ENCODE results near the gene TSHZ1.

TSHZ1 gene

GRCh38 chr18:75192899-75193298, 17.7 kb upstream of the TSHZ1 start:
- POLR2A ChIA-PET = no interaction called here
- DNase-seq (ENCODE audit: extremely low spot score) = no peak
- TF ChIP-seq CTCF (IDR thresholded peaks at IDR 0.05; ENCODE audit: control extremely low read depth, extremely low read depth, low read depth, missing control alignments) = no peak
- CTCF ChIA-PET = no interaction called here

GRCh38 chr18:75198036-75198435, 12.6 kb upstream of the TSHZ1 start:
- CTCF ChIA-PET = interaction anchor here (1.8 kb wide), 1 partner anchor 12 kb away, joined by 5 read pairs; no protein-coding TSS in a partner anchor
- no peak for DNase-seq (ENCODE audit: extremely low spot score)
- no peak for TF ChIP-seq CTCF (IDR thresholded peaks at IDR 0.05; ENCODE audit: control extremely low read depth, extremely low read depth, low read depth, missing control alignments)
- POLR2A ChIA-PET = no interaction called here

GRCh38 chr18:75199327-75199726, 11.3 kb upstream of the TSHZ1 start:
- TF ChIP-seq CTCF (IDR thresholded peaks at IDR 0.05; ENCODE audit: control extremely low read depth, extremely low read depth, low read depth, missing control alignments) = no peak
- ChIA-PET CTCF (interaction anchor here (1.8 kb wide), 1 partner anchor 13 kb away, joined by 5 read pairs; no protein-coding TSS in a partner anchor), POLR2A (no interaction called here)
- DNase-seq (ENCODE audit: extremely low spot score) = no peak

DNA sequence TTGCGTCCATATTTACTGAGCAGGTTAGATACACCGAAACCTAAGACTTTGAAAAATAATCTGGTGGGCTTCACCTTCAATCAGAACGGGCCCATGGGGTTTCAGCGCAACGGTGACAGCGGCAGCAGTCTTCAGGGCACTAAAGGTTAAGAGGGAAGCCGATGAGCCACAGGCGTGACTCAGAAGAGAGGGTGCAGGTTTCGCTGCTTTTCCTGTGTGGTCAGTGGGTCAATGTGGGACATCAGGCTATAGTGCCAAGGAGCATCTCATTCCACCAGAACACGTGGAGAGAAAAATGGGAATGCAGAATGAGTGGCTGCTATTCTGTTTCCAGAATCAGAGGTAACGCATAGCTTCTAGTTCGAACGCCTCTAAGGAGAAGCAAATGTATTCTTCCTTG, 10.5 kb upstream of the TSHZ1 start:
- ChIA-PET POLR2A (no interaction called here), CTCF (no interaction called here)
- no peak for DNase-seq (ENCODE audit: extremely low spot score)
- no peak for TF ChIP-seq CTCF (IDR thresholded peaks at IDR 0.05; ENCODE audit: control extremely low read depth, extremely low read depth, low read depth, missing control alignments)

GRCh38 chr18:75200605-75201280, 9.9 kb upstream of the TSHZ1 start:
- no peak for TF ChIP-seq CTCF (IDR thresholded peaks at IDR 0.05; ENCODE audit: control extremely low read depth, extremely low read depth, low read depth, missing control alignments)
- CTCF ChIA-PET = no interaction called here
- POLR2A ChIA-PET = no interaction called here
- no peak for DNase-seq (ENCODE audit: extremely low spot score)

DNA sequence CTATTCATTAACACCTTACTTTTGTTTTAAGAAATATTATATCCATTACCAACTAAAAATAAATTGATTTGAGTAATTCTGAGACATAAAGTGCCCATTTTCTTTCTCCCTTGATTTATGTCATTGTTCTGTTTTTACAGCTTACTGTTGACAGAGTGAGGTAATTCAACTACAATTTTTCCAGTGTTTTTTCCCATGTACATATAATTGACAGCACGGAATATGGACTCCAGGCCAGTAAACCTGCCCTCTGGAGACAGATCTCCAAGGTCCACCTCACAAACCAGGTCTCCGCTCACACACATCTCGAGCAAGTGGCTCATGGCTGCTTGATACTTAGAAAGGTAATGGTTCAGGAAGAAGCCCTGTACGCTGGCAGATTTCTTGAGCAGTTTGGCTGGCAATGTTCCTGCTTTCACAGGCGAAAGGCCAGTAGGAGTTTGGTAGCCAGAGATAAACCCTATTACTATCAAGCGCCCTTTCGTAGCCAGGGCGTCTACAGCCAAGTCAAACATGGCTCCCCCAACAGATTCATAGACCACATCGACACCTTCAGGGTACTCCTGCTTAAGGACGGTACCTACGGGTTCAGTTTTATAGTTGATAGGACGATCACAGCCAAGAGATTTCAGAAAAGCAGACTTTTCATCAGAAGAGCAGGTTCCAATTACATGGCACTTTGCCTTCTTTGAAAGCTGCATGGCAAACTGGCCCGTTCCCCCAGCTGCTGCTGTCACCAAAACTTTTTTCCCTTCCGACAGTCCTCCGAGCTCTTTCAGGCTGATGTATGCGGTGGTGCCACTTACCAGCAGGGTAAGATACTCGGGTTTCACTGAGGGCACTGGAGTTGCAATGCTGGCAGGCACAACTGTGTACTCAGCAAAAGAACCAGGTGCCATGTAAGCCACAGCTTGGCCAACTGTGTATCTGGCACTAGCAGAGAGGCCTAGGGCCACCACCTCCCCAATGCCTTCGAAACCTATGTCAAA, 9.0 kb upstream of the TSHZ1 start:
- ChIA-PET POLR2A (no interaction called here), CTCF (interaction anchor here (0.6 kb wide), 1 partner anchor 106 kb away, joined by 3 read pairs; no protein-coding TSS in a partner anchor)
- no peak for TF ChIP-seq CTCF (IDR thresholded peaks at IDR 0.05; ENCODE audit: control extremely low read depth, extremely low read depth, low read depth, missing control alignments)

More for the DNA sequence above, 9.0 kb upstream of the TSHZ1 start:
- DNase-seq (ENCODE audit: extremely low spot score) = no peak

Data from GM10248 (cell line).